IPS-18a (cell line): ENCODE data around the gene KAT6B.
"Not testable (repeated sequence)": the region's sequence is repeated elsewhere in the genome, so short reads cannot be mapped to it uniquely, and the experiment has no call there.

Experiments
- H3K27ac ChIP-seq: one replicate; pipeline ENCODE4 v1.5.1; 2013; ENCODE audit warnings: low read length
- H3K27me3 ChIP-seq: one replicate; pipeline ENCODE4 v1.6.1; 2013; ENCODE audit warnings: mild to moderate bottlenecking, low read length; ENCODE audit not compliant: control insufficient read depth, insufficient read depth
- H3K36me3 ChIP-seq: one replicate; pipeline ENCODE4 v1.6.1; 2013; ENCODE audit warnings: low read depth, low read length; ENCODE audit not compliant: control insufficient read depth
- H3K4me1 ChIP-seq: one replicate; pipeline ENCODE4 v1.6.1; 2013; ENCODE audit warnings: low read depth, low read length; ENCODE audit not compliant: control insufficient read depth
- H3K4me3 ChIP-seq: one replicate; pipeline ENCODE4 v1.5.1; 2013; ENCODE audit warnings: low read length
- H3K9ac ChIP-seq: one replicate; pipeline ENCODE4 v1.6.1; 2013; ENCODE audit warnings: mild to moderate bottlenecking, low read length, moderate library complexity
- H3K9me3 ChIP-seq: one replicate; pipeline ENCODE4 v1.6.1; 2013; ENCODE audit warnings: low read depth, low read length; ENCODE audit not compliant: control insufficient read depth

KAT6B gene

GRCh38 chr10:74826142-74827044 is at the start of gene KAT6B:
Gene KAT6B, plus strand, starts transcription at chr10:74826600. Its CDS starts 16,258 bp downstream, at chr10:74842858.
- peak within 1 kb of the TSS; percentile 79 for H3K9ac ChIP-seq

GRCh38 chr10:74778436-74779094 is 47.8 kb upstream of the KAT6B start:
- Histone ChIP-seq H3K27ac (no peak overlapping the region), H3K36me3 (no peaks in the 10 kb centered on the region), H3K9ac (no peak overlapping the region), H3K27me3 (no peaks in the 10 kb centered on the region), H3K9me3 (peaks cover 10% of the 10 kb centered on the region), H3K4me1 (peaks cover under 1% of the 10 kb centered on the region), H3K4me3 (no peak overlapping the region)

More at GRCh38 chr10:74826142-74827044, at the start of gene KAT6B:
- peaks cover 6% of the 10 kb centered on the region for H3K4me1 ChIP-seq
- H3K4me3 ChIP-seq, result peak within 1 kb of the TSS; percentile 90
- no peaks in the 10 kb centered on the region for H3K36me3 ChIP-seq
- no peaks in the 10 kb centered on the region for H3K9me3 ChIP-seq
- peak within 1 kb of the TSS; percentile 52 for H3K27ac ChIP-seq
- no peaks in the 10 kb centered on the region for H3K27me3 ChIP-seq

GRCh38 chr10:74781870-74782269 is 44.5 kb upstream of the KAT6B start:
- H3K4me1 ChIP-seq, H3K36me3 ChIP-seq, H3K27me3 ChIP-seq, H3K27ac ChIP-seq, H3K9ac ChIP-seq, H3K9me3 ChIP-seq, H3K4me3 ChIP-seq: not testable (repeated sequence)

GRCh38 chr10:74784462-74784861 is 41.9 kb upstream of the KAT6B start:
- H3K4me1 ChIP-seq, result peaks cover 7% of the 10 kb centered on the region
- H3K36me3 ChIP-seq, result no peaks in the 10 kb centered on the region
- H3K27me3 ChIP-seq, result no peaks in the 10 kb centered on the region
- H3K9ac ChIP-seq, result no peak overlapping the region
- no peak overlapping the region for H3K4me3 ChIP-seq
- no peaks in the 10 kb centered on the region for H3K9me3 ChIP-seq
- H3K27ac ChIP-seq, result no peak overlapping the region

- Histone ChIP-seq H3K27ac (no peak overlapping the region), H3K4me1 (peaks cover 7% of the 10 kb centered on the region), H3K4me3 (no peak overlapping the region), H3K9ac (no peak overlapping the region), H3K27me3 (no peaks in the 10 kb centered on the region), H3K36me3 (no peaks in the 10 kb centered on the region), H3K9me3 (no peaks in the 10 kb centered on the region)
Observed at GRCh38 chr10:74786126-74786525, 40.3 kb upstream of the KAT6B start.

- Histone ChIP-seq H3K9ac (no peak overlapping the region), H3K27me3 (no peaks in the 10 kb centered on the region), H3K27ac (no peak overlapping the region), H3K4me1 (peaks cover 7% of the 10 kb centered on the region), H3K36me3 (no peaks in the 10 kb centered on the region), H3K9me3 (no peaks in the 10 kb centered on the region), H3K4me3 (no peak overlapping the region)
Observed at GRCh38 chr10:74787457-74787856, 38.9 kb upstream of the KAT6B start.

- H3K27ac ChIP-seq, H3K9ac ChIP-seq: not testable (repeated sequence)
Observed at GRCh38 chr10:74791979-74792378, 34.4 kb upstream of the KAT6B start.

GRCh38 chr10:74792726-74793125 is 33.7 kb upstream of the KAT6B start:
- Histone ChIP-seq H3K9ac (no peak overlapping the region), H3K27ac (no peak overlapping the region), H3K4me3 (no peak overlapping the region), H3K27me3 (no peaks in the 10 kb centered on the region), H3K4me1 (no peaks in the 10 kb centered on the region), H3K9me3 (no peaks in the 10 kb centered on the region), H3K36me3 (no peaks in the 10 kb centered on the region)

More at GRCh38 chr10:74791979-74792378, 34.4 kb upstream of the KAT6B start:
- not testable (repeated sequence) for H3K4me3 ChIP-seq, H3K9me3 ChIP-seq, H3K4me1 ChIP-seq, H3K36me3 ChIP-seq, H3K27me3 ChIP-seq

- not testable (repeated sequence) for H3K27ac ChIP-seq, H3K4me3 ChIP-seq, H3K36me3 ChIP-seq, H3K4me1 ChIP-seq, H3K9me3 ChIP-seq, H3K9ac ChIP-seq, H3K27me3 ChIP-seq
Observed at GRCh38 chr10:74793240-74793639, 33.2 kb upstream of the KAT6B start.

GRCh38 chr10:74794531-74794930 is 31.9 kb upstream of the KAT6B start:
- H3K27ac ChIP-seq, result no peak overlapping the region
- H3K9ac ChIP-seq, result no peak overlapping the region
- H3K4me1 ChIP-seq, result no peaks in the 10 kb centered on the region
- no peaks in the 10 kb centered on the region for H3K9me3 ChIP-seq
- H3K27me3 ChIP-seq, result no peaks in the 10 kb centered on the region
- no peak overlapping the region for H3K4me3 ChIP-seq
- H3K36me3 ChIP-seq, result no peaks in the 10 kb centered on the region

- Histone ChIP-seq H3K4me1 (no peaks in the 10 kb centered on the region), H3K4me3 (no peak overlapping the region), H3K9ac (no peak overlapping the region), H3K27ac (no peak overlapping the region), H3K27me3 (no peaks in the 10 kb centered on the region), H3K36me3 (no peaks in the 10 kb centered on the region), H3K9me3 (no peaks in the 10 kb centered on the region)
Observed at GRCh38 chr10:74797550-74797949, 28.9 kb upstream of the KAT6B start.
